Loucy (cell line): ENCODE measurements around the gene CADM2.

ENCODE experiments used
- EZH2phosphoT487 ChIP-seq: fragments of 200-600 bp; IDR thresholded peaks from 2 replicates; pipeline ENCODE4 v1.6.1; 2018; ENCODE audit warnings: antibody characterized with exemption, mild to moderate bottlenecking, moderate library complexity, borderline replicate concordance
- TF ChIP-seq, protein P1 (sequence below): fragments of 200-600 bp; sonication (generic); conservative IDR thresholded peaks from 2 replicates; pipeline ENCODE4 v1.5.1; 2014; ENCODE audit warnings: mild to moderate bottlenecking, antibody characterized with exemption, low read length

DNA sequence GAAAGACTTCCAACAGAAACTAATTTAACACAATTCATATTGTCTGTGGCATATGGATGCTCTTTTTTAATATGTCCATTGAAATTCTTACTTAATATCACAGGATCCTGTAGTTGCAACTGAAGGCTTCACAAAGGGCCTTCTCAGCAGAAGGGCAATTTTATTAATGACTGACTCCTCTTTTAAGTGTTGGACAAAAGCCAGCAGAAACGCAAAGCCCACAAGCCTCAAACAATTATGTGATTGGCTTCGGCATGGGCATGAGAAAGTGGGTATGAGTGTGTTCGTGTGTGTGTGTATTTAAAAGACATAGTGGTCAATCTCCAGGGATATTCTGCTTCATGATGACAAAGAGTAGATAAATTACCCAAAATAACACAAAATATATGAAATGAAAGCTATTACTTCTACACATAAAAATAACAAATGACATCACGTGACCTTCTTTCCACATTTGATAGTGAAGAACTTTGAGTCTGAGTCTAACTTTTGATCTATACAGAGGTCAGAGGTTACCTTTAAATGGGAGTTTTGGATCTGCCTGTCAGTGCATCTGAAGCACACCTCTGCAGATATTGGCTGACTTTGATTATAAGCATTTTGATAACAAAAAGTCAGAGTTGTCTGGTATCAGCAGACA lies 496.9 kb downstream of the CADM2 start:
- TF ChIP-seq, protein P1, sequence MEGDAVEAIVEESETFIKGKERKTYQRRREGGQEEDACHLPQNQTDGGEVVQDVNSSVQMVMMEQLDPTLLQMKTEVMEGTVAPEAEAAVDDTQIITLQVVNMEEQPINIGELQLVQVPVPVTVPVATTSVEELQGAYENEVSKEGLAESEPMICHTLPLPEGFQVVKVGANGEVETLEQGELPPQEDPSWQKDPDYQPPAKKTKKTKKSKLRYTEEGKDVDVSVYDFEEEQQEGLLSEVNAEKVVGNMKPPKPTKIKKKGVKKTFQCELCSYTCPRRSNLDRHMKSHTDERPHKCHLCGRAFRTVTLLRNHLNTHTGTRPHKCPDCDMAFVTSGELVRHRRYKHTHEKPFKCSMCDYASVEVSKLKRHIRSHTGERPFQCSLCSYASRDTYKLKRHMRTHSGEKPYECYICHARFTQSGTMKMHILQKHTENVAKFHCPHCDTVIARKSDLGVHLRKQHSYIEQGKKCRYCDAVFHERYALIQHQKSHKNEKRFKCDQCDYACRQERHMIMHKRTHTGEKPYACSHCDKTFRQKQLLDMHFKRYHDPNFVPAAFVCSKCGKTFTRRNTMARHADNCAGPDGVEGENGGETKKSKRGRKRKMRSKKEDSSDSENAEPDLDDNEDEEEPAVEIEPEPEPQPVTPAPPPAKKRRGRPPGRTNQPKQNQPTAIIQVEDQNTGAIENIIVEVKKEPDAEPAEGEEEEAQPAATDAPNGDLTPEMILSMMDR, result no peak
- TF ChIP-seq EZH2phosphoT487, result no peak
